ENCODE measurements around the gene FAN1. TPM values are rescaled to one million over a fixed set of nuclear protein-coding genes. Genes with fewer than 3 reads are reported as not detected.

Gene FAN1
- total and polyA plus RNA-seq, 2 of the 4 experiments (the other 2 are of a cell fraction) = 7.6 to 12.4 TPM

DNA sequence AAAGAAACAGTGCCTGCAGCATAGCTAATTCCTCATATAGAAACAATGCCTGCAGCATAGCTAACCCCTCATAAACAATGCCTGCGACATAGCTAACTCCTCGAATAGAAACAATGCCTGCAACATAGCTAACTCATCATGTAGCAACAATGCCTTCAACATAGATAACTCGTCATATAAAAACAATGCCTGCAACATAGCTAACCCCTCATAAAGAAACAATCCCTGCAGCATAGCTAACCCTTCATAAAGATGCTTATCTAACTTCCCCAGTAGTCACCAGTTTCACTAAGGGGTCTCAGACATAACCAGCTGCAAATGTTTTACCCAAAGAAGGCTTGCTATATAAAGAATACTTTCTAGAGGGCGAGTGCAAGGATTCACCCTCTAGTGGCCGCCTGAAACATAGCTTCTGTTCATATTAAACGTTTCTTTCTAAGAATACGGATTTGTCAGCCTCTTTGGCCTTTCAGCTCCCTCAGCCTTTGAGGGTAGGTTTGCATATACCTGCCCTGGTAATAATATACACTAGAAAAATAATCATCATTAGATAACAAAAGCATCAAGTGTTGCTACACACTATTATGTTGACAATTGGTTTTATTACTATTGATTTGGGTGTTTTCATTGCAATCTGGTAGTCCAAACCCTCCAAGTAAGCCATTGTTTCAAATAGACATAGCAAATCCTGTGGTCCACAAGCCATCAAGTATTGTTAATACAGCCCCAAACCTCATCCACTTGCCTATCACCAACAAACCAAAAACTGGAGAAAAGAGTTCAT lies 44.4 kb upstream of the FAN1 start:
- Histone ChIP-seq H3K9me1 (ENCODE audit: insufficient read depth, low read length) (no peaks in the 10 kb centered on the region), H4K8ac (ENCODE audit: low read depth in 2 of 2, low read length in 2 of 2) (no peak overlapping the region), H3K4me1 (ENCODE audit: control insufficient read depth, insufficient read depth, low read length) (no peaks in the 10 kb centered on the region), H3K27ac (ENCODE audit: insufficient read depth, low read length) (no peak overlapping the region), H3K36me3 (ENCODE audit: control insufficient read depth, insufficient read depth, low read length) (no peaks in the 10 kb centered on the region), H3K56ac (ENCODE audit: extremely low read depth, insufficient read depth, low read length) (no peak overlapping the region), H4K20me1 (ENCODE audit: insufficient read depth, low read length) (no peaks in the 10 kb centered on the region), H4K5ac (ENCODE audit: low read depth, low read length) (no peak overlapping the region), H2AK5ac (ENCODE audit: low read depth, low read length) (no peak overlapping the region), H3K4me3 (ENCODE audit: insufficient read depth, low read depth, low read length) (no peak overlapping the region), H3K4ac (ENCODE audit: low read depth, low read length) (no peak overlapping the region), H3K9me3 (ENCODE audit: control insufficient read depth, insufficient read depth, low read length) (no peaks in the 10 kb centered on the region), H3K4me2 (ENCODE audit: low read depth, low read length) (no peak overlapping the region), H2BK20ac (ENCODE audit: low read depth, low read length) (no peak overlapping the region), H2AK9ac (replicated peaks; ENCODE audit: low read depth, low read length, poor library complexity) (no peak overlapping the region), H2AFZ (replicated peaks; ENCODE audit: low read length, poor library complexity) (no peak overlapping the region), H4K91ac (ENCODE audit: insufficient read depth, low read depth, low read length) (no peak overlapping the region), H3K79me1 (ENCODE audit: low read depth in 1 of 2, low read length in 2 of 2) (no peaks in the 10 kb centered on the region), H2BK120ac (ENCODE audit: low read depth, low read length) (no peak overlapping the region), H3K27me3 (ENCODE audit: control insufficient read depth, insufficient read depth, low read length) (no peaks in the 10 kb centered on the region; the same call in 1 of the 2 replicates), H3K23ac (ENCODE audit: low read depth, low read length) (no peak overlapping the region), H3K18ac (ENCODE audit: low read depth, low read length) (no peak overlapping the region), H3K9ac (ENCODE audit: low read depth, low read length) (no peak overlapping the region), H2BK15ac (ENCODE audit: low read depth, low read length) (no peak overlapping the region), H2BK5ac (ENCODE audit: low read depth, low read length, poor library complexity, severe bottlenecking) (no peak overlapping the region), H3K14ac (replicated peaks; ENCODE audit: low read depth, low read length) (no peak overlapping the region)
- ATAC-seq (ENCODE audit: low read depth) (peak; percentile 70), DNase-seq (peak; percentile 29)
- ChIA-PET CTCF (interaction anchor here (1.0 to 1.6 kb wide), 11 partner anchors 11 to 576 kb away, joined by 3 to 10 read pairs (median 4); partner anchors contain the start of gene FAN1), POLR2A (ENCODE audit: unreplicated experiment) (interaction anchor here (0.5 kb wide), 1 partner anchor 647 kb away, joined by 3 read pairs; no protein-coding TSS in a partner anchor)
- 33% methylated on average over 3 of the region's 7 CpGs; no CpG with 5 or more reads in 1 of the 2 experiments for WGBS, 2 experiments (ENCODE audit: extremely low coverage in 2 of 2, insufficient read length in 1 of 2)
- TF ChIP-seq POLR2A (IDR thresholded peaks at IDR 0.05; ENCODE audit: low read depth, low read length) (no peak), CTCF (conservative IDR thresholded peaks at IDR 0.05; ENCODE audit: low read depth, low read length) (peak; percentile 62), SMC3 (IDR thresholded peaks at IDR 0.05; ENCODE audit: low read depth, low read length) (peak; percentile 45), CEBPB (IDR thresholded peaks at IDR 0.05; ENCODE audit: low read depth, low read length) (no peak), MAZ (IDR thresholded peaks at IDR 0.05; ENCODE audit: borderline replicate concordance, low read depth, low read length) (no peak), RAD21 (IDR thresholded peaks at IDR 0.05; ENCODE audit: low read length) (peak; percentile 33; the same call in 1 of the 2 replicates), ELK1 (IDR thresholded peaks at IDR 0.05; ENCODE audit: borderline replicate concordance, low read depth, low read length) (no peak)
- no TSS peak for BruUV-seq (replicated peaks)
- in situ Hi-C loops (cut with MboI; ENCODE audit: low sequenced_read_pairs) = no loop called here
- intact Hi-C loops (cut with micrococcal nuclease) = loop anchor here (1.0 kb wide), 1 partner anchor 198 kb away; no protein-coding TSS in a partner anchor
- dilution Hi-C loops (cut with HindIII; ENCODE audit: low sequenced_read_pairs, unreplicated experiment) = no loop called here
